ENCODE results near the gene CDCA3.

DNA sequence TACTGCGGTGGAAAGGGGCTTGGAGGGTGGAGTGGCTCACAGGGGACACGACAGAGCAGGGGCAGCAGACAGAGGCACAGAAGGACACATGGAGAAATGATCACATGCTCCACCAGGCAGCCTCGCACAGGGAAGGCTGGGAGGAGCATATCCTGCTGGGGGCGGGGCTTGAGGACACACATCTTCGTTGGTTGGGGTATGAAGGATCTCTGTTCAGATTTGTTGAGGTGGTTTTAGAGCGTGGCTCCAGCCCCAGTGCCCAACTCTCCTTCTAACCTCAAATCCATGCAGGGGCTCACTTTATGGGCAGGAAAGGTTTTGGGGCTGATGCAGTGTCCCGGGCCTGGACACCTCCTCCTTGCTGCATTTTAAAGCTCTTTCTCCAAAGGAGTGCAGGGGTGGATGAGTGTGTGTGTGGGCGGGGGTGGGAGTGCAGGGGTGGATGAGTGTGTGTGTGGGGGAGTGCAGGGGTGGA lies 23.6 kb downstream of the CDCA3 start:
- TF ChIP-seq, protein P1, sequence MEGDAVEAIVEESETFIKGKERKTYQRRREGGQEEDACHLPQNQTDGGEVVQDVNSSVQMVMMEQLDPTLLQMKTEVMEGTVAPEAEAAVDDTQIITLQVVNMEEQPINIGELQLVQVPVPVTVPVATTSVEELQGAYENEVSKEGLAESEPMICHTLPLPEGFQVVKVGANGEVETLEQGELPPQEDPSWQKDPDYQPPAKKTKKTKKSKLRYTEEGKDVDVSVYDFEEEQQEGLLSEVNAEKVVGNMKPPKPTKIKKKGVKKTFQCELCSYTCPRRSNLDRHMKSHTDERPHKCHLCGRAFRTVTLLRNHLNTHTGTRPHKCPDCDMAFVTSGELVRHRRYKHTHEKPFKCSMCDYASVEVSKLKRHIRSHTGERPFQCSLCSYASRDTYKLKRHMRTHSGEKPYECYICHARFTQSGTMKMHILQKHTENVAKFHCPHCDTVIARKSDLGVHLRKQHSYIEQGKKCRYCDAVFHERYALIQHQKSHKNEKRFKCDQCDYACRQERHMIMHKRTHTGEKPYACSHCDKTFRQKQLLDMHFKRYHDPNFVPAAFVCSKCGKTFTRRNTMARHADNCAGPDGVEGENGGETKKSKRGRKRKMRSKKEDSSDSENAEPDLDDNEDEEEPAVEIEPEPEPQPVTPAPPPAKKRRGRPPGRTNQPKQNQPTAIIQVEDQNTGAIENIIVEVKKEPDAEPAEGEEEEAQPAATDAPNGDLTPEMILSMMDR (IDR thresholded peaks at IDR 0.05 in 4 of 5, conservative IDR thresholded peaks at IDR 0.05 in 1 of 5), result no peak
- TF ChIP-seq POLR2A (IDR thresholded peaks at IDR 0.05), result no peak
